HepG2 (cell line): ENCODE measurements around the gene CDC25C. TPM values are rescaled to one million over a fixed set of nuclear protein-coding genes. Genes with fewer than 3 reads are reported as not detected.
A peak's percentile ranks its signal among the peaks of the same experiment; 100 is the strongest.

Source experiments
- ELF3 ChIP-seq: IDR thresholded peaks from 2 replicates; pipeline ENCODE4 v1.6.1; 2016; ENCODE audit warnings: missing genetic modification reagents, missing compliant biosample characterization
- MLX ChIP-seq: IDR thresholded peaks from 2 replicates; pipeline ENCODE4 v1.6.1; 2016
- NCOA2 ChIP-seq: sonication (generic); formaldehyde crosslinking; IDR thresholded peaks from 2 replicates; pipeline ENCODE4 v1.8.0; 2022; ENCODE audit warnings: inconsistent platforms
- PPARG ChIP-seq: conservative IDR thresholded peaks from 2 replicates; pipeline ENCODE4 v1.6.1; 2016; ENCODE audit warnings: missing biosample characterization, missing genetic modification reagents
- SATB2 ChIP-seq: sonication (generic); formaldehyde crosslinking; IDR thresholded peaks from 2 replicates; pipeline ENCODE4 v1.5.0; 2020; ENCODE audit warnings: missing genetic modification reagents
- SIX4 ChIP-seq: sonication (generic); formaldehyde crosslinking; IDR thresholded peaks from 2 replicates; pipeline ENCODE4 v1.4.0; 2020; ENCODE audit warnings: missing genetic modification reagents
- SMC3 ChIP-seq: IDR thresholded peaks from 2 replicates; pipeline ENCODE4 v1.6.1; 2011; ENCODE audit warnings: low read length, improper control_type of control experiment
- SNAPC5 ChIP-seq: sonication (generic); formaldehyde crosslinking; IDR thresholded peaks from 2 replicates; pipeline ENCODE4 v1.8.1; 2023; ENCODE audit warnings: mild to moderate bottlenecking, missing genetic modification reagents, borderline replicate concordance
- YY1 ChIP-seq: IDR thresholded peaks from 2 replicates; pipeline ENCODE4 v1.6.1; 2011; ENCODE audit warnings: low read length, low read depth, moderate library complexity, mild to moderate bottlenecking; ENCODE audit not compliant: insufficient read depth, insufficient replicate concordance
- ZBTB14 ChIP-seq: sonication (generic); formaldehyde crosslinking; IDR thresholded peaks from 2 replicates; pipeline ENCODE4 v1.4.0; 2020; ENCODE audit warnings: missing genetic modification reagents
- ZBTB7B ChIP-seq: sonication (generic); formaldehyde crosslinking; IDR thresholded peaks from 2 replicates; pipeline ENCODE4 v1.4.0; 2020; ENCODE audit warnings: missing genetic modification reagents
- ZMAT3 ChIP-seq: sonication (generic); formaldehyde crosslinking; conservative IDR thresholded peaks from 2 replicates; pipeline ENCODE4 v1.7.0; 2021; ENCODE audit warnings: missing genetic modification reagents
- ZMYM2 ChIP-seq: sonication (generic); formaldehyde crosslinking; IDR thresholded peaks from 2 replicates; pipeline ENCODE4 v1.8.0; 2022; ENCODE audit warnings: mild to moderate bottlenecking, missing genetic modification reagents
- ZMYM3 ChIP-seq: sonication (generic); formaldehyde crosslinking; IDR thresholded peaks from 2 replicates; pipeline ENCODE4 v1.5.1; 2020; ENCODE audit warnings: mild to moderate bottlenecking, missing genetic modification reagents
- ZNF180 ChIP-seq: sonication (generic); formaldehyde crosslinking; IDR thresholded peaks from 2 replicates; pipeline ENCODE4 v1.4.0; 2020; ENCODE audit warnings: low read depth, missing genetic modification reagents, borderline replicate concordance
- ZNF317 ChIP-seq: sonication (generic); formaldehyde crosslinking; IDR thresholded peaks from 2 replicates; pipeline ENCODE4 v1.5.0; 2020; ENCODE audit warnings: mild to moderate bottlenecking, missing genetic modification reagents
- ZNF318 ChIP-seq: sonication (generic); formaldehyde crosslinking; IDR thresholded peaks from 2 replicates; pipeline ENCODE4 v1.4.0; 2020; ENCODE audit warnings: mild to moderate bottlenecking, missing genetic modification reagents
- ZNF598 ChIP-seq: sonication (generic); formaldehyde crosslinking; IDR thresholded peaks from 2 replicates; pipeline ENCODE4 v1.5.1; 2020; ENCODE audit warnings: mild to moderate bottlenecking, missing genetic modification reagents, borderline replicate concordance
- ZSCAN20 ChIP-seq: sonication (generic); formaldehyde crosslinking; IDR thresholded peaks from 2 replicates; pipeline ENCODE4 v1.4.0; 2020; ENCODE audit warnings: missing genetic modification reagents, mild to moderate bottlenecking, borderline replicate concordance
- polyA plus RNA-seq, 8 experiments: library from polyadenylated mRNA; depleted of rRNA in 3 of 8; stranded (reverse) in 7 of 8; unstranded in 1 of 8; fragments of >200 nt; fragmentation: Illumina TruSeq in 4 of 8; extraction: Trizol in 4 of 8; gene quantifications; 2 replicates each; pipeline versions ENCODE4 v1.2.1 to v1.2.3, GENCODE V29; 2011 to 2016; ENCODE audit warnings: low read depth in 4 of 8, missing spikeins in 1 of 8, mixed read lengths in 1 of 8; ENCODE audit not compliant: insufficient read depth in 1 of 8
- total RNA-seq, 5 experiments: library from RNA; depleted of rRNA; stranded (reverse); fragments of >200 nt; fragmentation: Illumina TruSeq; extraction: Trizol; gene quantifications; 2 replicates each; pipeline ENCODE4 v1.2.3, GENCODE V29; 2016; ENCODE audit warnings: low read depth in 1 of 5

Gene CDC25C
- total and polyA plus RNA-seq, 2 of the 13 experiments (the other 11 are each of a cell fraction or from before 2014, with no cell fraction given) = 17.7 to 27.6 TPM

GRCh38 chr5:138352722-138353559, 21.3 kb upstream of the CDC25C start (continued):
- TF ChIP-seq ZBTB14 (CRISPR knock-in tag) (no peak), ZNF318 (CRISPR knock-in tag) (no peak), MLX (CRISPR knock-in tag) (no peak), ZMYM2 (no peak), ZNF317 (CRISPR knock-in tag) (no peak), SATB2 (CRISPR knock-in tag) (no peak), SNAPC5 (CRISPR knock-in tag) (no peak), ELF3 (CRISPR knock-in tag) (peak; percentile 62; the same call in 1 of the 2 replicates), SMC3 (no peak), ZNF180 (CRISPR knock-in tag) (no peak), ZMAT3 (CRISPR knock-in tag) (peak; percentile 19; the same call in 1 of the 2 replicates), PPARG (CRISPR knock-in tag) (no peak), ZMYM3 (CRISPR knock-in tag) (no peak), ZNF598 (CRISPR knock-in tag) (peak; percentile 69; the same call in 1 of the 2 replicates), ZBTB7B (0 out of 2 replicates have a peak, but pooled peaks have one; percentile 21), NCOA2 (CRISPR knock-in tag) (no peak), ZSCAN20 (CRISPR knock-in tag) (no peak), SIX4 (CRISPR knock-in tag) (no peak), YY1 (peak; percentile 65)
